ENCODE measurements around the gene GLB1L3.
A peak's percentile ranks its signal among the peaks of the same experiment; 100 is the strongest.
"Not testable (repeated sequence)": the region's sequence is repeated elsewhere in the genome, so short reads cannot be mapped to it uniquely, and the experiment has no call there.

The GLB1L3 gene

GRCh38 chr11:134252346-134253187 lies 23.6 kb upstream of the GLB1L3 start:
- DNase-seq: no peak

- peak; percentile 97 for DNase-seq
These were observed 22.8 kb upstream of the GLB1L3 start, which contains the start of the genes ACAD8 and THYN1 for GRCh38 chr11:134253188-134253993. Gene ACAD8 (plus strand): TSS chr11:134253568. CDS start chr11:134253601, 33 bp downstream. Gene THYN1 (minus strand): TSS chr11:134253352. CDS start chr11:134252882, 470 bp downstream.

GRCh38 chr11:134254433-134255183 lies 21.6 kb upstream of the GLB1L3 start:
- no peak for DNase-seq

DNA sequence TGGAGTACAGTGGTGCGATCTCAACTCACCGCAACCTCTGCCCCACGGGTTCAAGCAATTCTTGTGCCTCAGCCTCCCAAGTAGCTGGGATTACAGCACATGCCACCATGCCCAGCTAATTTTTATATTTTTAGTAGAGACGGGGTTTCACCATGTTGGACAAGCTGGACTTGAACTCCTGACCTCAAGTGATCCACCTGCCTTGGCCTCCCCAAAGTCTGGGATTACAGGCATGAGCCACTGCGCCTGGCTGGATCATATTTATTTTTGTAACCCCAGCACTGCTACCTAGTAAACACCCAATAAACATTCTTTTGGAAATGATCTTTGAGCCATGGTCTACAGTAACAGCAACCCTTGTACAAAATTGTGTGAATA lies 21.0 kb upstream of the GLB1L3 start:
- DNase-seq: not testable (repeated sequence)

- no peak for DNase-seq
These were observed 19.1 kb upstream of the GLB1L3 start for GRCh38 chr11:134257101-134257500.

- DNase-seq: no peak
These were observed 17.6 kb upstream of the GLB1L3 start for GRCh38 chr11:134258577-134258976.

DNA sequence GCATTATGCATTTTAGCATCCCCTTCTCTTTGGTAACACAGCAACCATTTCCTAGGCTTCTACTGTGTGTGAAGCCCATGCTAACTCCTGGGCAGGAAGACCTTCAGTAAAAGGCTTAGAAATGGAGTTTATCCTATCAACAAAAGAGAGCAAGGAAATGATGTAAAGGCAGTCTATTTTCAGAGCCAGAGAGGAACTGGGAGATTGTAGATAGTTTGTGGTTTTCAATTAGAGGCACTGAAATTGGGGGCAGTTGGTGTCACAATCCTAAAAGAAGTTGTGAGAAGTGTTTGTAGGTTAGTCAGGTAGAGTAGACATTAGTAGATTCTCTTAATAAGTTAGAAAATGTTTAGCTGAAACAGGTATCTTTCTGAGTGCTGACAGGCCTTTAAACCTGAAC lies 15.7 kb upstream of the GLB1L3 start:
- no peak for DNase-seq

DNA sequence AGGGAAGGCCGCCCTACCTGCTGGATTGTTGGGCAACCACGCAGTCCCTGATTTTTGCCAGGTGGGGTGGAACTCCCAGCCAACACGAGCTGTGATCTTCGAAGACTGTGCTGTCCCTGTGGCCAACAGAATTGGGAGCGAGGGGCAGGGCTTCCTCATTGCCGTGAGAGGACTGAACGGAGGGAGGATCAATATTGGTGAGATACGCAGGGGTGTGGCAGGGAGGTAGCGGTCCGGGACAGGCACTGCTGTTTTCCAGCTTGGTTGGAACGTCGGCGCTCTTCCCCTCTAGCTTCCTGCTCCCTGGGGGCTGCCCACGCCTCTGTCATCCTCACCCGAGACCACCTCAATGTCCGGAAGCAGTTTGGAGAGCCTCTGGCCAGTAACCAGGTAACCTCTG lies 15.2 kb upstream of the GLB1L3 start:
- DNase-seq: no peak

DNA sequence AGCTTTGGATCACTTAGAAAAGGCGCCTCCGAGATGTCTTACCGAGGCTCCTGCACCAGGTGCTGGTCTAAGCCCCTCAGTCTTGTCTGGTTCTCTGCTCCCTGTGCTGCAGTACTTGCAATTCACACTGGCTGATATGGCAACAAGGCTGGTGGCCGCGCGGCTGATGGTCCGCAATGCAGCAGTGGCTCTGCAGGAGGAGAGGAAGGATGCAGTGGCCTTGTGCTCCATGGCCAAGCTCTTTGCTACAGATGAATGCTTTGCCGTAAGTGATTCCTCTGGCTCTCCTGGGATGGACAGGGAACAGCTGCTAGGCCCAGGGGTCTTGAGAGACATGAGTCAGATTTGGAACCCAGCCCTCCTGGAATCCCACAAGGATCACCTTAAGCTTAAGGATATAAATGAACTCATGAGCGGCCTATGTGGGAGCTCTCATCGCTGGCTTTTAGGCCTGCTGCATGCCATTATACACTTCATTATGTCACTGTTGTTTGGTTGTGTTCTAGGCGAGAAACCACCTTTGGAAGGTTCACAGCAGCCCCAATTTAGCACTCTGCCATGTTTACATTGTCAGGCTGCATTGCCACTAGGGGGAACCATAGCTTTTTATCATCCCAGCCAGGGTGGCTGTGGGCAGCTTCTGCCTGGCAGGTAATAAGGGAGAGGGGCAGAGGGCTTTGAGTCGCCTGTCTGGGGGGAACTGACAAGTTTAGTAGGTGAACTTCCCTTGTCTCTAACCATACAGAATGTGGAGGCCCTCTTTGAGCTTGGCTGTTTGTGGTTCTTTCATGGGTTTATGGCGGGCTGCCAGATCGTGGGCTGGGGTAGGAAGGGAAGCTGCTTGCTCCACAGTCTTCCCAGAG lies 14.3 kb upstream of the GLB1L3 start:
- DNase-seq: no peak

DNA sequence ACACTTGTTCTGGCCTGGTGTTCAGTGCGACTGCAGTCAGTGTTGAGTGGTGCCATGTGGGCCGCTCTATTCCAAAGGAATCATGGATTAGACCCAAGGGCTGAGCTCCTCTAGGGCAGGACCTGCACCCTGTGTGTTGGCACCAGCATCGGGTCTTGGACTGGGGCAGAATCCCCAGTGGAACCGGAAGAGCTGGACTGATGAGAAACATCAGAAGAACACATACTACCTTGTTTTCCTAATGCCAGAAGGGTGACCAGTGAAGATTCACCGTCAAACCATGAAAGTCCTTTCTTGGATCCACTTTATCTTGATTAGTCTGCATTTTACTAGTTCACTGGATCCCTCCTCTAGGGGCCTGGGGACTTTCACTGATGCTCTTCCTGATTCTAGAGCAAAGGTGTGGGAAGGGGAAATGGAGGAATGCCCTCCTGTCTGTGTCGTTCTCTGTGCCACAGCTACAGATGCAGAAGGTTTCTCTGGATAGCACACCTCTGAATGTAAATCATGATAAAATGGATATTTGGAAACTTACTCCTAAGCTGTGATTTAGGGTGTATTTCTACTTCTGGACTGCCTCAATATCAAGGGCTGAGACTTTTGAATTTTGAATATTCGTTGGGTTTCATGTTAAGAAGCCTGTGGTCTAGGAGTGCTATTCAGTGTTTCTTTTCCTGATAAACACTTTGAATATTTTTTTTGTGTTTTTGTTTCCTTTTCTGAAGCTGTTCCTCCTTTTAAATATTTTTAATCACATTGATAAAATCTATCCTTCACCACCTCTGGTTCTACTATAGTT lies 11.0 kb upstream of the GLB1L3 start:
- no peak for DNase-seq

DNA sequence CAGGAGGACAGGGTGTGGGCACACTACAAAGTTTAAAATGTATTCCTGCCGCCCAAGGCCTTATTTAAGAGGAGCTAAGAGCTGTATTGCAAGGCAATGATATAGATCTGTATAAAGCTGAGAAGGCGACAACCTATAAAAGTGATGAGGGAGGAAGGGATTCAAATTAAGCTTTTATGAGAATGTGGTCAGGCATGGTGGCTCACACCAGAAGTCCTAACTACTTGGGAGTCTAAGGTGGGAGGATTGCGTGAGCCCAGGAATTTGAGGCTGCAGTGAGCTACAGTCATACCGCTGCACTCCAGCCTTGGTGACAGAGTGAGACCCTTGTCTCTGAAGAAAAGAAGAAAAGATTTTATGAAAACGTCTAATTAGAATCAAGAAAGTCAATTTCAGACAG lies 9.7 kb upstream of the GLB1L3 start:
- DNase-seq: no peak

DNA sequence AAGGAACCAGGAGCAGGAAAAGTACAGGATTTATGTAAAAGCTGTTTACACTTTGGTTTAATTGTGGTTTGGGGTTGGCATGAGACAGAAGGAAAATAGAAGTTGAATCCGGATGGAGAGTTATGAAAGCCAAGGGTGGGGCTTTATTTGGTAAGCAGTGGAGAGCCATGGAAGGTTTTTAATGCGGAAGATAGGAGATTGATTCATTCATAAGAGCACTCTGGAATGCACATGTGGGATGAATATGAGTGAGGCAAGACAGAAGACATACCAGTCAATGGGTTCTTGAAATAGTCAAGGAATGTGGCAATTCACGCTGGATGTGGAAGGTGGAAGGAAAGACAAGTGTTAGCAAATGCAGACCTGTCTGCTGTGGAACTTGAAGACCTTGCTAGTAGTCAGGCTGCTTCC lies 9.3 kb upstream of the GLB1L3 start:
- no peak for DNase-seq

- DNase-seq: no peak
These were observed 8.7 kb upstream of the GLB1L3 start for GRCh38 chr11:134267461-134267860.

DNA sequence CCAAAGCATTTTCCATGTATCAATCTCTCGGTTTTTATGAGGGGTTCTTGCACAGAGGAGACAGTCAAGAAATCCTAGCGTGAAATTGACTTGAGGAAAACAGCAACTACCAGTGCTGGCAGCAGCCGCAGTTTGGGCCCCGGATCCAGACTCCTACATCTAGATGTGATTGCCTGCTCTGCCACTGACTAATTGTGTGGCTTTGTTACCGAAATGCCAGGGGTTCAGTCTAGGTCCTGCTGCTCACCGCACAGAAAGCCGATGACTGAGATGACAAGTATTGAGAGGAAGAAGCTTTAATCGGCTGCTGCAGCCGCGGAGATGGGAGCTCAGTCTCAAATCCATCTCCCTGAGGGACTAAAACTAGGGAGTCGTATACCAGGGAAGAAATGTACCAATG lies 8.2 kb upstream of the GLB1L3 start:
- no peak for DNase-seq

GRCh38 chr11:134270250-134270714 lies 5.9 kb upstream of the GLB1L3 start:
- DNase-seq: no peak

DNA sequence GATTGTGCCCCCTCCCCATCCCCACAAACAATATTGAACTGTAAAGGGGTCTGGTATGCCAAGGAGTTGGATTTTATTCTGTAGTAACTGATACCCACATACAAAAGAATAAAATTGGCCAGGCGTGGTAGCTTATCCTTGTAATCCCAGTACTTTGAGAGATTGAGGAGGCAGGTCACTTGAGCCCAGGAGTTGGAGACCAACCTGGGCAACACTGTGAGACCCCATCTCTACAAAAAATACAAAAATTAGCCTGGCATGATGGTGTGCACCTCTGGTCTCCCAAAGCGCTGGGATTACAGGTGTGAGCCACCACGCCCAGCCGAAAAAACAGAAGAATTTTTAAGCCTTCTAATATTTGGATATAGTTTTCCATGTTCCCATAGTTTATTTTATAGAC lies 4.2 kb upstream of the GLB1L3 start:
- no peak for DNase-seq

DNA sequence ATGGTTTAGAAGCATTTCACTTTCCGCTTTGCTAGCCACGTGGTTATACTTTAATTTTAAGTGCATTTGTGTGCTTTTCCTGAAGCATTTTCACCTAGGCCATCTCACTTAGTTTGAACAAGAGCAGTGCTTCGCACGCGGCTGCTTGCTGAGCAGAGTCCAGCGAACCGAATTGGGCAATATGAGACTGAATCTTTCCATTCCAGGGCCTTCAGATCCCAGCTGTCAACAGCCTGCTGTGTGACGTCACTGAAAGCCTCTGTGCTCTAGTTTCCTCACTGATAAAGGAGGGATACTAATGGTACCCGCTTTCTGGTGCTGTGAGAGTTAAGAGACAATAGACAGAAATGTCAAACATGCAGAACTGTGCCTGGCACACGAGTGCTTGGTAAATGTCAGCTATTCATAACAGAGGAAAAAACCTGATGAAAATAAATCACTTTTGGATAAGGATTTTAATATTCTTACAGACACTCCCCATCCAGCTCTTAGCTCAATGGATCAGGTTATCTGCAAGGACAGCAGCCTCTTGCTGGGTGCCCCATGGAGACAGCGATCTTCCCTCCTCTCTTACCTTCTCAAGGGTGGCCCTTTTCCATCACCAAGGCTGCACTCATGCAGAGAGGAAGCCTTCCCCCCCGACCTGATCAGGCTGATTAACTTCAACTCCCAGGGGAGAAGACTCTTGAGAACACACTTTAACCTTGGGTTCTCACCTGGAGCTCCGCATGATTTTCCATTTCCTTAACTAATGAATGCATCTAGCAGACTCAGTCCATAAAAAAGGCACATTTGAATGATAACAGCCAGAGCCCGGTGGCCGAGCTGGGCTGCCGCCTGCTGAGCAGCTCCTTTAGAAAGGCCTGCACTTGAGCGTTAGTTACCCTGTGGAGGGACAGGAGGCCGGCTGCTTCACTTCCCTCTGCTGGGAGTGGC lies 3.5 kb upstream of the GLB1L3 start:
- DNase-seq: no peak

DNA sequence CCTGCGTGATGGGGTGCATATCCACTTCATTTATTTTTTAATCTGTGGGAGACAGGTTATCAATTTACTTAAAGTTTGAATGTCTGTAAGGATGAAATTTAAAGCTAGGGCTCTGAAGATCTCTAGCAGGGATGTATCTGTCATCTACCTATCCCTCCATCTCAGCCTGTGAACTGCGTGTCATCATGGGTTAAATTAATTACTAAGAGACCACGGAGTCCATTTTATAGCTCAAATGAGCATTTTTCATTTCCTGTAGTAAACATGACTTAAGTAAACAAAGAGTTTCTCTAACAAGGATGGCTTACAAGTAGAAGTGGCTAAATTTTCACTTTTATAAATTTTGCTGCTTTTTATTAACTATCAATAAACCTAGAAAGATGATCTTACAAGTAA lies 2.9 kb upstream of the GLB1L3 start:
- DNase-seq: no peak

DNA sequence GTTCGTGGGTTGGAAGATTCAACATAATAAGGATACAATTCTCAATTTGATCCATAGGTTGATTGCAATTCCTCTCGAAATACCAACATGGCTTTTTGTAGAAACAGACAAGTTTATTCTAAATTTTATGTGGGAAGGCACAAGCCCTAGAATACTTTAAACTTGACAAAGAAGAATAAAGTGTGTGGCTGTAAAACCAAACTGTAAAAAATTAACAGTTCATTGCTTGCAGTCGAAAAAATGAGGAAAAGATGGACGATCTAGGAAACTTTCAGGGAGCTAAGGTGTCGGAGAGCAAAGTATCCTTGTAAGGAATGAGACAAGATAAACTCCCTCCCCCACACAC lies 1.0 kb upstream of the GLB1L3 start:
- no peak for DNase-seq
